GM21381 (cell line): ENCODE measurements around the gene RNPEP.
"Not testable (repeated sequence)": the region's sequence is repeated elsewhere in the genome, so short reads cannot be mapped to it uniquely, and the experiment has no call there.

ENCODE experiments used
- ATAC-seq: cut with Tn5 transposase; IDR thresholded peaks from one replicate; pipeline ENCODE4 v1.9.1; 2021; ENCODE audit warnings: mild to moderate bottlenecking, moderate library complexity; ENCODE audit not compliant: unreplicated experiment

RNPEP gene

DNA sequence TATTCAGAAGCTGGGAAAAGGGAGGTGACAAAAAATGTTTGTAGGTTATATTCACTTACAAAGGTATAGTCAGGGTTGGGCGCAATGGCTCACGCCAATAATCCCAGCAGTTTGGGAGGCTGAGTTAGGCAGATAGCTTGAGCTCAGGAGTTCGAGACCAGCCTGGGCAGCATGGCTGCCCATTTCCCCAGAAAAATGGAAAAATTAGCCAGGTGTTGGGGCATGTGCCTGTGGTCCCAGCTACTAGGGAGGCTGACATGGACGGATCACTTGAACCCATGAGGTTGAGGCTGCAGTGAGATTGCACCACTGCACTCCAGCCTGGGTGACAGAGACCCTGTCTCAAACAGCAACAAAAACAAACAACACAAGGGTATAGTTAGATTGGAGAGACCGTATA is 24.1 kb upstream of the RNPEP start:
- ATAC-seq, result no peak

DNA sequence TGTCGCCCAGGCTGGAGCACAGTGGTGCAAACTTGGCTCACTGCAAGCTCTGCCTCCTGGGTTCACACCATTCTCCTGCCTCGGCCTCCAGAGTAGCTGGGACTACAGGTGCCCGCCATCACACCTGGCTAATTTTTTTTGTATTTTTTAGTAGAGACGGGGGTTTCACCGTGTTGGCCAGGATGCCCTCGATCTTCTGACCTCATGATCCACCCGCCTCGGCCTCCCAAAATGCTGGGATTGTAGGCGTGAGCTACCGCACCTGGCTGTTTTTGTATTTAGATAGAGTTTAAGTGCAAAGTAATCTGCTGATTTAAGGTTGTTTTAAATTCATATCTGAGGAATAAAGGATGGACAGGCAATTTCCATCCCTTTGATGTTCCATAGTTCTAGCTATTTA is 20.1 kb upstream of the RNPEP start:
- ATAC-seq, result not testable (repeated sequence)

GRCh38 chr1:201964261-201964660 is 18.2 kb upstream of the RNPEP start:
- ATAC-seq, result no peak

GRCh38 chr1:201966171-201966570 is 16.3 kb upstream of the RNPEP start:
- ATAC-seq, result no peak

GRCh38 chr1:201968202-201968925 is 14.1 kb upstream of the RNPEP start:
- ATAC-seq, result no peak

- ATAC-seq, result no peak
Measured at GRCh38 chr1:201970334-201971159, 11.9 kb upstream of the RNPEP start.

DNA sequence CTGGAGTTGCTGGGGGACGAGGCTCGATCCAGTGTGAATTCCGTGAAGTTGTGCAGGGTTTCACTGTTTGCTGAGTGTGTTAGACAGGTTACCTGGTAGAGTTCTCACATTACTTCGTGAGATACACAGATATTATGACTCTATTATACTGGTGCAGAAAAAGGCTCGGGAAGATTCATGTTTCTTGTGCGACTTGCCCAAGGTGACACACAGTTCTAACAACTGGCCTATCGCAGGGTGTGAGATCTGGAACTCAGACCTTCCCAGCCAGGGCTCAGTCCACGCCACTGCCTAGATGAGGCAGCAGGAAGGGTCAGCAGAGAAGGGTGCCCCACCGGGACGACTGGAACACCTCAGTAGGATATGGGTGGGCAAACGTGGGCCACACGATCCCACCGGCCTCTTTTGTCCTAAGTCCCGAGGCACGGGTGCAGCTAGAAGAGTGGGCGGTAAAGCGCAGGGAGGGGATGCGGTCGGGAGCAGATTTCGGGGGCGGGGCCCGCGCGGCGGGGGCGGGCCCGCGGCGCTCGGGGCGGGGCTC is 296 bp upstream of the RNPEP start:
- ATAC-seq, result no peak

DNA sequence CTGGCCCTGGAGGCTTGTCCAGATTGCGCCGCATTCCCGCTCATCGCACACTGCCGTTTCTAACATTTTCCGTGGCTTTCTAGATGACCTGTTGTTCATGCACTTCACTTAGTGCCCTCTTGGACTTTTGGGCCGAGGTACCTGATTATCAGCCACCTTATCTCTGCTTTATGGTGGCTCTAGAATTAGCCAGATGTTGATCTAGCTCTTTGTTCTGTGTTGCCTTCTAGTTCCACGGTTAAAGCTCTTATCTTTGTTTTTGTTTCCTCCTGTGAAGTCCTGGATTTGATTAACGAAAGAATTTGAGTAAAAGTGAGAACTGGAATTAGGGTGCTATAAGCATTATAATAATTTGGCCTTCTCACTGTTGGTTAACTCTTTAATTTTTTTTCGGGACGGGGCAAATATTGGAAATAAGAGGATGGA is 945 bp downstream of the RNPEP start:
- no peak for ATAC-seq

GRCh38 chr1:201984446-201984845 is 2.0 kb downstream of the RNPEP start:
- no peak for ATAC-seq

- ATAC-seq, result no peak
Measured at GRCh38 chr1:201985355-201985754, 2.9 kb downstream of the RNPEP start.

- ATAC-seq, result no peak
Measured at GRCh38 chr1:201988601-201989000, 6.2 kb downstream of the RNPEP start.

DNA sequence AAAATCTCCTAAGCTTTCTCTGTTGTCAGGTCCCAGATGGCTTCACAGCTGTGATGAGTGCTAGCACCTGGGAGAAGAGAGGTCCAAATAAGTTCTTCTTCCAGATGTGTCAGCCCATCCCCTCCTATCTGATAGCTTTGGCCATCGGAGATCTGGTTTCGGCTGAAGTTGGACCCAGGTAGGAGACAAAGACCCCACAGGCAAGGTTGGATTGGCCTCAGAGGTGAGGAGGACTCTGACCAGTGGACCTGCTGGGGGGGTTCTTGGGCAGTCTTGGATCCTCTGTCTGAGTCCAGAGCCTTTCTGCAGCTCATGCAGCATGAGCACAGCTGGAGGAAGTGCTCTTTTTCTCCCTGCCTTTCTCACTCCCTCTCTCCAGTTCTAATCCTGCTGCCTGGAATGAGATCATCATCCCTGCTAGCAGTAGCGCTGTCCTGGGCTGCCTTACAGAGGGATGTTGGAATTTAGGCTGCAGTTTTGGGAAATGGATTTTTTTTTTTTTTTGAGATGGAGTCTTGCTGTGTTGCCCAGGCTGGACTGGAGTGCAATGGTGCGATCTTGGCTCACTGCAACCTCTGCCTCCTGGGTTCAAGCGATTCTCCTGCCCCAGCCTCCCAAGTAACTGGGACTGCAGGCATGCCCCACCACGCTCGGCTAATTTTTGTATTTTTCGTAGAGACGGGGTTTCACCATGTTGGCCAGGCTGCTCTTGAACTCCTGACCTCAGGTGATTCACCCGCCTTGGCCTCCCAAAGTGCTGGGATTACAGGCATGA is 7.1 kb downstream of the RNPEP start:
- ATAC-seq, result no peak

DNA sequence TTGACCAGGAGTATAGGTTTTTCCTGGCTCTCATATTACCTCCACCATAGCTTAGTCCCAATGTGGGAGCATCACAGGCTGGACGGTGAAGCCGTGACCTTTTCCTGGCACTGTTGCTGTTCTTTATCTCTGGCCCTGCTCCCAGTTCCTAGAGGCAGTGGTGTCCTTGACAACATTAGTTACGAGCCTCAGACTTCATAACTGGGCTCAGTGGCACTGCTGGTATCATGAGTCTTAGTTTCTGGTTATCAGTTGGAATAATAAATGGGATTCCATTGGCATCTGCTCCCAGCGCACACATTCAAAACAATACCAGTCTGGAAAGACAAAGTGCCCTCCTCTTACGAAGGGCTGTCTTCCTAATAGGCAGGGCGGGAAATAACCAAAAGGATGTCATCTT is 8.0 kb downstream of the RNPEP start:
- ATAC-seq, result no peak

GRCh38 chr1:201999625-202000238 is 17.3 kb downstream of the RNPEP start:
- no peak for ATAC-seq

DNA sequence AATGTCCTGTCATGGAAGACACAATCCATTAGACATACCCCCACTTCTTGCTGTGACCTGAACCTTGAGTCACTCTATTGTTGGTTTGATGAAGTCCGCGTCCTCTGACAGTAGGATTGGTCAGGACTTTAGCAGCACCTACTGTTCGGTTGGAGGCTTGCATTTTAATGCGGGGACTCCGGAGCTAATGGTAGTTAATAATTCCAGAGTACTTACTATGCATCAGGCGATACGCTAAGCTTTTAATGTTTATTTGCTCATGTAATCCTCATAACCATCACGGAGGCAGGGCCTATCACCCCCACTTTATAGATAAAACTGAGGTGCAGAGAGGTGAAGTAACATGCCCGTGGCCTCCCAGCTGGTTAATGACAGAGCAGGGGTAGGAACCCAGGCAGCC is 20.1 kb downstream of the RNPEP start:
- no peak for ATAC-seq

DNA sequence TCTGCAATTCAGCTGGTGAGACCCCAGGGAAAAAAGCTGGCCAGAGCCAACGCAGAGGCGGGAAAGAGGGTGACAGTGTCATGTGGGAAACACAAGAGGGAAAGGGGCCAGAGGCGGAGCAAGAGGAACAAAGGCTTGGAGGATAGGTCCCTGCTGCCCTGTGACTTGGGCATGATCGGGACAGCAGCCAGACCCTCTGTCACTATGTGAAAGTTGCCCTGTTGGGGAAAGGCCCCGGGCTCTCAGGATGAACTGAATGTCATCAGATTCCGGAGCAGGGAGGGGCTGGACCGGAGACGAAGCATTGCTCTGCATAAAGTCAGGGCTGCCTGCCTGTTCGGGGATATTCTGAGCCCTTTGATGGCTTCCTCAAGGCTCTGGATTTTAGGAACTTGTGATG is 22.3 kb downstream of the RNPEP start:
- ATAC-seq, result no peak

DNA sequence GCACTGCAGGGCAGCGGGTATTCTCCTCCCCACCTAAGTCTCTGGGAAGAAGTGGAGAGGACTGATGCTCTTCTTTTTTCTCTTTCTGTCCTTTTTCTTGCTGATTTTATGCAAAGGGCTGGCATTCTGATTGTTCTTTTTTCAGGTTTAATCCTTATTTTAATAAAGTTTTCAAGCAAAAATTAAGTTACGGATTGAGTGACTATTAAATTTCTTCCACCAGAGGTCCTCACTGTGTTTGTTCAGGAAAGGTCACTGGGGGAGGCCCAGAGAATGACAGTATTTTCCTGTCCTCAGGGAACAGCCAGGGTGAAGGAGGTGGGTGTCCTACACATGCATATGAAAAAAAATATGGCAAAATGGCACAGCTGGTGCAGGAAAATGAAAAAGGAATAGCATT is 23.5 kb downstream of the RNPEP start:
- ATAC-seq, result no peak

GRCh38 chr1:202007304-202007703 is 24.9 kb downstream of the RNPEP start:
- ATAC-seq, result no peak

GRCh38 chr1:202007805-202008489 is 25.5 kb downstream of the RNPEP start:
- ATAC-seq, result no peak
